IPS DF 4.7 (cell line): ENCODE measurements around the gene SPG11.

Experiments
- DNase-seq: peaks from one replicate; pipeline ENCODE4 v3.0.0-alpha.2; 2013; ENCODE audit warnings: low spot score; ENCODE audit errors: extremely low read depth

The SPG11 gene

GRCh38 chr15:44616974-44617373 lies 46.5 kb downstream of the SPG11 start:
- DNase-seq, result no peak

GRCh38 chr15:44606740-44607139 lies 56.7 kb downstream of the SPG11 start:
- DNase-seq, result no peak

GRCh38 chr15:44603126-44603525 lies 60.3 kb downstream of the SPG11 start:
- no peak for DNase-seq

- no peak for DNase-seq
Measured at GRCh38 chr15:44598892-44599291, 64.6 kb downstream of the SPG11 start.

- DNase-seq, result no peak
Measured at GRCh38 chr15:44598066-44598465, 65.4 kb downstream of the SPG11 start.

- DNase-seq, result no peak
Measured at GRCh38 chr15:44596511-44597010, 66.9 kb downstream of the SPG11 start.

GRCh38 chr15:44595656-44596510 lies 67.6 kb downstream of the SPG11 start:
- no peak for DNase-seq

GRCh38 chr15:44595246-44595645 lies 68.2 kb downstream of the SPG11 start:
- DNase-seq, result no peak

GRCh38 chr15:44593042-44593736 lies 70.3 kb downstream of the SPG11 start:
- DNase-seq, result no peak

GRCh38 chr15:44591326-44591725 lies 72.1 kb downstream of the SPG11 start:
- no peak for DNase-seq

- no peak for DNase-seq
Measured at GRCh38 chr15:44588541-44588940, 74.9 kb downstream of the SPG11 start.

GRCh38 chr15:44585633-44586032 lies 77.8 kb downstream of the SPG11 start:
- no peak for DNase-seq

GRCh38 chr15:44584162-44584749 lies 79.2 kb downstream of the SPG11 start:
- DNase-seq, result no peak

- no peak for DNase-seq
Measured at GRCh38 chr15:44580105-44580504, 83.4 kb downstream of the SPG11 start.

- DNase-seq, result no peak
Measured at GRCh38 chr15:44574734-44575133, 88.7 kb downstream of the SPG11 start.

- no peak for DNase-seq
Measured at GRCh38 chr15:44573386-44573785, 90.1 kb downstream of the SPG11 start.

- DNase-seq, result no peak
Measured at GRCh38 chr15:44570361-44570760, 93.1 kb downstream of the SPG11 start.

- DNase-seq, result no peak
Measured at GRCh38 chr15:44569316-44569715, 94.1 kb downstream of the SPG11 start.

- no peak for DNase-seq
Measured at GRCh38 chr15:44568338-44568737, 95.1 kb downstream of the SPG11 start.

- DNase-seq, result no peak
Measured at GRCh38 chr15:44566155-44566540, 97.3 kb downstream of the SPG11 start.

GRCh38 chr15:44565387-44566154 lies 97.9 kb downstream of the SPG11 start:
- DNase-seq, result no peak
